HepG2 (cell line): ENCODE measurements around the gene TLE7. TPM values are rescaled to one million over a fixed set of nuclear protein-coding genes. Genes with fewer than 3 reads are reported as not detected.

Experiments
- ATAC-seq: fragments of 200-7000 bp; cut with Tn5 transposase; 3 replicates; pipeline ENCODE4 v1.9.1; 2020; ENCODE audit warnings: mild to moderate bottlenecking, moderate library complexity
- BruUV-seq: library from RNA; stranded (reverse); fragments of 400-500 nt; replicated peaks from 2 replicates; lab custom pipeline; 2021; lab: Mats Ljungman, UMichigan
- CTCF ChIA-PET: fragments of 300-600 bp; formaldehyde crosslinking; extraction: SDS; loops from one replicate; lab custom pipeline; 2021; ENCODE audit warnings: low total read pairs, inconsistent platforms, low intra/inter-chr PET ratio; lab: Yijun Ruan, JAX
- POLR2A ChIA-PET: fragments of 350-600 bp; sonication (Branson Sonifier 250); formaldehyde crosslinking; loops from one replicate; lab custom pipeline; 2020; ENCODE audit warnings: antibody characterized with exemption, inconsistent platforms; lab: Yijun Ruan, JAX
- DNase-seq: peaks from one replicate; pipeline ENCODE4 v3.0.0-alpha.2; 2015; ENCODE audit warnings: low spot score
- FAIRE-seq: peaks from 3 replicates; lab custom pipeline; 2011; peaks lifted over from hg19 to GRCh38; lab: Jason Lieb, UNC
- H2AFZ ChIP-seq: one replicate; pipeline ENCODE4 v1.6.1; 2011; ENCODE audit warnings: low read length, inconsistent platforms
- H3K27ac ChIP-seq: fragments of 300-600 bp; 3 replicates; pipeline ENCODE4 v1.8.0; 2011; ENCODE audit warnings: mixed run types, mild to moderate bottlenecking, mixed read lengths, low read length, inconsistent platforms; ENCODE audit not compliant: insufficient read depth; ENCODE audit errors: extremely low read length
- H3K27me3 ChIP-seq, 2 experiments: fragments of 200-600 bp in 1 of 2; 2 replicates in 1 of 2; 3 replicates in 1 of 2; pipeline versions ENCODE4 v1.6.0 to v1.8.0; 2011; ENCODE audit warnings: low read length in 2 of 2, mild to moderate bottlenecking in 2 of 2, moderate library complexity in 2 of 2, inconsistent platforms in 1 of 2; ENCODE audit not compliant: insufficient read depth in 2 of 2, control insufficient read depth in 1 of 2
- H3K36me3 ChIP-seq, 2 experiments: fragments of 200-600 bp in 1 of 2; replicated peaks in 1 of 2; 2 replicates in 1 of 2; 3 replicates in 1 of 2; pipeline versions ENCODE4 v1.5.1 to v1.8.0; 2011; ENCODE audit warnings: low read length in 2 of 2, inconsistent platforms in 1 of 2; ENCODE audit not compliant: insufficient read depth in 2 of 2, control insufficient read depth in 1 of 2
- H3K4me1 ChIP-seq: 2 replicates; pipeline ENCODE4 v1.5.1; 2012; ENCODE audit warnings: low read length, inconsistent platforms; ENCODE audit not compliant: insufficient read depth
- H3K4me2 ChIP-seq: 2 replicates; pipeline ENCODE4 v1.6.0; 2011; ENCODE audit warnings: low read depth, low read length, inconsistent platforms
- H3K4me3 ChIP-seq, 3 experiments: fragments of 200-600 bp in 1 of 3; sonication (generic), shearing (Covaris generic) in 1 of 3; replicated peaks in 1 of 3; 2 replicates each; pipeline ENCODE4 v1.5.1; 2011 to 2016; ENCODE audit warnings: low read length in 3 of 3, inconsistent platforms in 2 of 3, low read depth in 2 of 3, mild to moderate bottlenecking in 2 of 3, control low read depth in 1 of 3, mixed read lengths in 1 of 3; ENCODE audit not compliant: insufficient read depth in 1 of 3
- H3K79me2 ChIP-seq: one replicate; pipeline ENCODE4 v1.6.1; 2011; ENCODE audit warnings: low read length, inconsistent platforms; ENCODE audit not compliant: insufficient read depth
- H3K9ac ChIP-seq: 2 replicates; pipeline ENCODE4 v1.6.0; 2011; ENCODE audit warnings: mild to moderate bottlenecking, low read depth, low read length, inconsistent platforms; ENCODE audit not compliant: insufficient read depth
- H3K9me3 ChIP-seq: 2 replicates; pipeline ENCODE4 v1.5.1; 2012; ENCODE audit warnings: mild to moderate bottlenecking, low read length
- H4K20me1 ChIP-seq: 2 replicates; pipeline ENCODE4 v1.6.0; 2011; ENCODE audit warnings: inconsistent platforms, mild to moderate bottlenecking, low read length, moderate library complexity; ENCODE audit not compliant: insufficient read depth
- FOXO1 ChIP-seq: sonication (generic); formaldehyde crosslinking; IDR thresholded peaks from 2 replicates; pipeline ENCODE4 v1.4.0; 2020; ENCODE audit warnings: missing genetic modification reagents
- TRIM24 ChIP-seq: sonication (generic); formaldehyde crosslinking; IDR thresholded peaks from 2 replicates; pipeline ENCODE4 v1.8.0; 2022; ENCODE audit warnings: mild to moderate bottlenecking, missing genetic modification reagents
- ZNF530 ChIP-seq: sonication (generic); formaldehyde crosslinking; IDR thresholded peaks from 2 replicates; pipeline ENCODE4 v1.5.0; 2020; ENCODE audit warnings: low read depth, mild to moderate bottlenecking, missing genetic modification reagents
- ZNF891 ChIP-seq: sonication (generic); formaldehyde crosslinking; IDR thresholded peaks from 2 replicates; pipeline ENCODE4 v1.5.0; 2020; ENCODE audit warnings: mild to moderate bottlenecking, missing genetic modification reagents
- WGBS: methylation state at CpG from one replicate; pipeline ENCODE4 v1.1.6; 2017; ENCODE audit warnings: low lambda C conversion rate; 5-methylcytosine and 5-hydroxymethylcytosine counted together
- in situ Hi-C: cut with HindIII; loops from 2 replicates; pipeline ENCODE4 v1.10.0; 2017; ENCODE audit warnings: low pct_unique_long_range_greater_than_20kb; ENCODE audit not compliant: extremely low pct_ligation_motif_present
- intact Hi-C: fragments of 100-400 bp; cut with micrococcal nuclease; formaldehyde crosslinking; loops from one replicate; pipeline ENCODE4 v1.10.0; 2022; ENCODE audit not compliant: unreplicated experiment
- polyA plus RNA-seq, 8 experiments: library from polyadenylated mRNA; depleted of rRNA in 3 of 8; stranded (reverse) in 7 of 8; unstranded in 1 of 8; fragments of >200 nt; fragmentation: Illumina TruSeq in 4 of 8; extraction: Trizol in 4 of 8; gene quantifications; 2 replicates each; pipeline versions ENCODE4 v1.2.1 to v1.2.3, GENCODE V29; 2011 to 2016; ENCODE audit warnings: low read depth in 4 of 8, missing spikeins in 1 of 8, mixed read lengths in 1 of 8; ENCODE audit not compliant: insufficient read depth in 1 of 8
- total RNA-seq, 5 experiments: library from RNA; depleted of rRNA; stranded (reverse); fragments of >200 nt; fragmentation: Illumina TruSeq; extraction: Trizol; gene quantifications; 2 replicates each; pipeline ENCODE4 v1.2.3, GENCODE V29; 2016; ENCODE audit warnings: low read depth in 1 of 5
- TF ChIP-seq, protein P1 (sequence below): fragments of 450-650 bp; IDR thresholded peaks from 2 replicates; pipeline ENCODE4 v1.6.1; 2016
- TF ChIP-seq, protein P2 (sequence below): IDR thresholded peaks from 2 replicates; pipeline ENCODE4 v1.6.1; 2016; ENCODE audit warnings: missing compliant biosample characterization, missing genetic modification reagents, borderline replicate concordance

TLE7 gene
- total and polyA plus RNA-seq, 2 of the 13 experiments (the other 11 are each of a cell fraction or from before 2014, with no cell fraction given), result not detected

DNA sequence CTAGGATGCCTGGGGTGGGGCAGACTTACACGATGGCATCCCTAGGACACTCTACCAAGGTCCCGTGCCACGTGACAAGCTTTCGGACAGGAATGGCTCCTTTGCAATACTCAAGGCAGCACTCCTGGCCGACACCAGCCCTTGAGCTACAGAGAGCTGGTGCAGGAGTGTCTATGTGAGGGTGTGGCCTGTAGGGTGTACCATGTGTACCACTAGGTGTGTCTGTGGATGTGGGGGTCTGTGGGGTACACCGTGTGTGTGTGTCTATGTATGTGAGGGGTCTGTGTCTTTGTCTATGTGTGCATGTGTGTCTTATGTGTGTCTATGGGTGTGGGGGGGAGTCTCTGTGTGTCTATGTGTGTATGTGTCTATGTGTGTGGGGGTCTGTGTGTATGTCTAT, 1.9 kb upstream of the TLE7 start:
- Histone ChIP-seq H3K27me3 (peaks cover 0 to 9% of the 10 kb centered on the region in 2 experiments; a peak in 2 of 5 replicates), H3K27ac (no peak overlapping the region), H3K4me1 (peaks cover 8% of the 10 kb centered on the region), H2AFZ (no peak overlapping the region), H3K79me2 (no peaks in the 10 kb centered on the region), H3K9me3 (no peaks in the 10 kb centered on the region), H3K9ac (no peak overlapping the region), H4K20me1 (no peaks in the 10 kb centered on the region), H3K36me3 (peaks cover 6 to 9% of the 10 kb centered on the region in 2 experiments; a peak in 4 of 5 replicates), H3K4me2 (no peak overlapping the region), H3K4me3 (no peak overlapping the region)
- 17% methylated on average over 2 of the region's 6 CpGs for WGBS
- BruUV-seq, result no TSS peak
- ATAC-seq (no peak), FAIRE-seq (no peak), DNase-seq (no peak)
- TF ChIP-seq, protein P1, sequence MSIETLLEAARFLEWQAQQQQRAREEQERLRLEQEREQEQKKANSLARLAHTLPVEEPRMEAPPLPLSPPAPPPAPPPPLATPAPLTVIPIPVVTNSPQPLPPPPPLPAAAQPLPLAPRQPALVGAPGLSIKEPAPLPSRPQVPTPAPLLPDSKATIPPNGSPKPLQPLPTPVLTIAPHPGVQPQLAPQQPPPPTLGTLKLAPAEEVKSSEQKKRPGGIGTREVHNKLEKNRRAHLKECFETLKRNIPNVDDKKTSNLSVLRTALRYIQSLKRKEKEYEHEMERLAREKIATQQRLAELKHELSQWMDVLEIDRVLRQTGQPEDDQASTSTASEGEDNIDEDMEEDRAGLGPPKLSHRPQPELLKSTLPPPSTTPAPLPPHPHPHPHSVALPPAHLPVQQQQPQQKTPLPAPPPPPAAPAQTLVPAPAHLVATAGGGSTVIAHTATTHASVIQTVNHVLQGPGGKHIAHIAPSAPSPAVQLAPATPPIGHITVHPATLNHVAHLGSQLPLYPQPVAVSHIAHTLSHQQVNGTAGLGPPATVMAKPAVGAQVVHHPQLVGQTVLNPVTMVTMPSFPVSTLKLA, result 0 out of 2 replicates have a peak, but pooled peaks have one; percentile 3
- TF ChIP-seq, protein P2, sequence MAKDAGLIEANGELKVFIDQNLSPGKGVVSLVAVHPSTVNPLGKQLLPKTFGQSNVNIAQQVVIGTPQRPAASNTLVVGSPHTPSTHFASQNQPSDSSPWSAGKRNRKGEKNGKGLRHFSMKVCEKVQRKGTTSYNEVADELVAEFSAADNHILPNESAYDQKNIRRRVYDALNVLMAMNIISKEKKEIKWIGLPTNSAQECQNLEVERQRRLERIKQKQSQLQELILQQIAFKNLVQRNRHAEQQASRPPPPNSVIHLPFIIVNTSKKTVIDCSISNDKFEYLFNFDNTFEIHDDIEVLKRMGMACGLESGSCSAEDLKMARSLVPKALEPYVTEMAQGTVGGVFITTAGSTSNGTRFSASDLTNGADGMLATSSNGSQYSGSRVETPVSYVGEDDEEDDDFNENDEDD (CRISPR knock-in tag), result no peak
- TF ChIP-seq ZNF891 (CRISPR knock-in tag) (no peak), ZNF530 (CRISPR knock-in tag) (no peak), TRIM24 (CRISPR knock-in tag) (no peak), FOXO1 (no peak)
- in situ Hi-C loops, result loop anchor here (10.0 kb wide), 1 partner anchor 51 kb away; no protein-coding TSS in a partner anchor
- intact Hi-C loops, result no loop called here
- ChIA-PET CTCF (no interaction called here), POLR2A (no interaction called here)
